GM12878 (cell line): ENCODE measurements around the gene PLSCR1.
A peak's percentile ranks its signal among the peaks of the same experiment; 100 is the strongest.

Experiments
- CHD1 ChIP-seq: IDR thresholded peaks from 2 replicates; pipeline ENCODE4 v1.6.1; 2012; ENCODE audit warnings: low read depth, low read length, improper control_type of control experiment
- CTCF ChIP-seq, 3 experiments: IDR thresholded peaks in 2 of 3; conservative IDR thresholded peaks in 1 of 3; 2 replicates each; pipeline ENCODE4 v1.5.1; 2011; ENCODE audit warnings: low read depth in 3 of 3, low read length in 3 of 3, mild to moderate bottlenecking in 3 of 3, control low read depth in 2 of 3, moderate library complexity in 2 of 3, inconsistent platforms in 1 of 3, mixed read lengths in 1 of 3; ENCODE audit not compliant: control insufficient read depth in 2 of 3, insufficient read depth in 1 of 3; ENCODE audit errors: extremely low read depth in 1 of 3
- E2F8 ChIP-seq: fragments of 450-650 bp; IDR thresholded peaks from 2 replicates; pipeline ENCODE4 v1.6.1; 2018; ENCODE audit warnings: mild to moderate bottlenecking, low read depth, moderate library complexity; ENCODE audit not compliant: partially characterized antibody
- EP300 ChIP-seq, 2 experiments: fragments of 150-350 bp in 1 of 2; IDR thresholded peaks; 2 replicates each; pipeline ENCODE4 v1.6.1; 2011 to 2012; ENCODE audit warnings: low read depth in 2 of 2, low read length in 2 of 2, borderline replicate concordance in 1 of 2, improper control_type of control experiment in 1 of 2, inconsistent platforms in 1 of 2; ENCODE audit not compliant: control insufficient read depth in 1 of 2
- FOS ChIP-seq: IDR thresholded peaks from 3 replicates; pipeline ENCODE4 v1.6.1; 2011; ENCODE audit warnings: borderline replicate concordance; ENCODE audit not compliant: insufficient read length; ENCODE audit errors: extremely low read depth
- MAX ChIP-seq: IDR thresholded peaks from 2 replicates; pipeline ENCODE4 v1.6.1; 2012; ENCODE audit warnings: low read depth, low read length, improper control_type of control experiment
- POLR2A ChIP-seq: IDR thresholded peaks from 2 replicates; pipeline ENCODE4 v1.6.1; 2011; ENCODE audit warnings: low read depth, mild to moderate bottlenecking, low read length
- REST ChIP-seq: IDR thresholded peaks from 2 replicates; pipeline ENCODE4 v1.6.1; 2012; ENCODE audit warnings: mild to moderate bottlenecking, low read depth, low read length
- SMC3 ChIP-seq: IDR thresholded peaks from 2 replicates; pipeline ENCODE4 v1.6.1; 2011; ENCODE audit warnings: low read length, improper control_type of control experiment, borderline replicate concordance
- SRF ChIP-seq, 2 experiments: IDR thresholded peaks; 2 replicates each; pipeline ENCODE4 v1.6.1; 2011; ENCODE audit warnings: low read depth in 2 of 2, low read length in 2 of 2, mild to moderate bottlenecking in 1 of 2, moderate library complexity in 1 of 2
- TAF1 ChIP-seq: IDR thresholded peaks from 2 replicates; pipeline ENCODE4 v1.6.1; 2011; ENCODE audit warnings: mild to moderate bottlenecking, low read depth, low read length, borderline replicate concordance
- USF2 ChIP-seq: IDR thresholded peaks from 2 replicates; pipeline ENCODE4 v1.6.1; 2011; ENCODE audit warnings: low read depth, low read length, improper control_type of control experiment, borderline replicate concordance
- YY1 ChIP-seq: IDR thresholded peaks from 2 replicates; pipeline ENCODE4 v1.6.1; 2011; ENCODE audit warnings: low read depth, mild to moderate bottlenecking, low read length
- ZBTB4 ChIP-seq: fragments of 450-650 bp; formaldehyde crosslinking; IDR thresholded peaks from 2 replicates; pipeline ENCODE4 v1.4.0; 2022; ENCODE audit warnings: mild to moderate bottlenecking, moderate library complexity

GRCh38 chr3:146544002-146544928 lies at the start of gene PLSCR1:
- no peak for TF ChIP-seq CTCF (IDR thresholded peaks at IDR 0.05 in 2 of 3, conservative IDR thresholded peaks at IDR 0.05 in 1 of 3; ENCODE audit: control insufficient read depth in 2 of 3, extremely low read depth in 1 of 3, insufficient read depth in 1 of 3, low read depth in 3 of 3, low read length in 3 of 3)
- peak; percentile 85 for TF ChIP-seq E2F8
- TF ChIP-seq EP300 (IDR thresholded peaks at IDR 0.05; ENCODE audit: borderline replicate concordance in 1 of 2, control insufficient read depth in 1 of 2, low read depth in 2 of 2, low read length in 2 of 2): 0 out of 4 replicates have a peak, but pooled peaks of 1 of the 2 experiments have one; percentile 25
- TF ChIP-seq TAF1: peak; percentile 86
- no peak for TF ChIP-seq ZBTB4 (CRISPR knock-in tag)
- TF ChIP-seq SMC3: no peak
- no peak for TF ChIP-seq FOS
- TF ChIP-seq USF2: no peak
- TF ChIP-seq SRF (IDR thresholded peaks at IDR 0.05; ENCODE audit: low read depth in 2 of 2, low read length in 2 of 2): no peak
- TF ChIP-seq MAX: no peak
- peak; percentile 71 for TF ChIP-seq YY1
- no peak for TF ChIP-seq CHD1
- TF ChIP-seq REST: no peak
- TF ChIP-seq POLR2A: peak; percentile 75
